ENCODE measurements around the gene NFXL1.

NFXL1 gene

DNA sequence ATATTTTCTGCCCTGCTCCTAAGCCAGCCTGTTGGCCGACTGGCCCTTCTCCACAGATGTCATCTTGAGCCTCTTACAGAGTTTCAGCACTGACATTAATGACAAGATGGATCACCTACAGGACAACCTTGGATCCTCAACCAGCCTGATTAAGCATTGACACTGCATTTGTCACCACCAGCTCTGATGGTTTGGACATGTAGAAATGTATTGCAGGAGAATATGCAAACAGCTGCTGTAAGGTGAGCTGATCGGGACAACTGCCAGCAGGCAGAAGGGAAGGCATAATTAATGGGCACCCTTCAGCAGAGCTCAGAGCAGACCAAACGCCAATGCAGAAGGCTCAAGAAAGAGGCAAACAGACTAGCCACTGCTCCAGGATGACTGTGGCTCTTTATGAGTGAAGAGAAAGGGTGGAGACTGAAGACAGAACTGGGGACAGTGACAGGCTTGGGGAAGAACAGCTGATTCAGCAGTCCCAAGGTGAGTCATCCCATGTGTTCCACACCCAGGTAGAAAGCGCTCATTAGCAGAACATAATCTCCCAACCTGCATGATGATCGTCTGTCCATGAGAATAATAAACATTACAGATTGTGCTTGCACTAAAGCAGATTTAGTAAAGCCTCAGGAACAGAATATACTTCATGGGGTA, 83.2 kb downstream of the NFXL1 start:
- no peak for DNase-seq (ENCODE audit: low read depth)

DNA sequence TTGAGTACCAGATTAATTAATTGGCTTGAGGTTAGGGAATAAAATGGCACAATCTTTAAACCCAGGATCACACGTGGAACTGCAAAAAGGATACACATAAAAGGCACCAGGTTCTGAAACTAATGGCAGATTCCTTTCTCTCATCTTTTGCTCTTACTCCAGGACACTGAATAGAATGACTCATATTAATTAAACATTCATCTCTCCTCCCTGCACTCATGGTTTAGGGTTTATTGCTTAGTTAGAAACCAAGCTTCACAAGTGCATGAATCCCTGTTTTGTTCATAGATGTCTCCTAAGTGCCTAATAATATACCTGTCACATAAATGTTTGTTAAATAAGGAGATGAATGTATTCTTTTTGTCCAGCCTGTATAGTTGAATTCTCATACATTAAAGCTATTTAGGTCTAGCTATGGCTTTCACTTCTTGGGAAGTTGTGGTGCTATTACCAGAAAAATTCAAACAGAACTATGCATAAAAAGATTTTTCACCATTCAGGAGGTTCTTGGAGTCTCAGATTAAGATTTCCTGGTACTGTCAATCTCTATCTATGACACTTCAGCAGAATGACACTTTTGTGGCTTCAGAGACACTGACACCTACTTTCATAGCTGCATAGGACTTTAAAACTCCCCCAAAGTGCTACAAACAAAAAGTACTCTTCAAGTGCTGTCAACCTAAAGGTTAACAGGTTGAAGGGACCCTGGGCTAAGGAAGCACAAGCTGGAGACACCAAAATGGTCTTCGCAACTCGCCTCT, 83.9 kb downstream of the NFXL1 start:
- DNase-seq (ENCODE audit: low read depth) = no peak

DNA sequence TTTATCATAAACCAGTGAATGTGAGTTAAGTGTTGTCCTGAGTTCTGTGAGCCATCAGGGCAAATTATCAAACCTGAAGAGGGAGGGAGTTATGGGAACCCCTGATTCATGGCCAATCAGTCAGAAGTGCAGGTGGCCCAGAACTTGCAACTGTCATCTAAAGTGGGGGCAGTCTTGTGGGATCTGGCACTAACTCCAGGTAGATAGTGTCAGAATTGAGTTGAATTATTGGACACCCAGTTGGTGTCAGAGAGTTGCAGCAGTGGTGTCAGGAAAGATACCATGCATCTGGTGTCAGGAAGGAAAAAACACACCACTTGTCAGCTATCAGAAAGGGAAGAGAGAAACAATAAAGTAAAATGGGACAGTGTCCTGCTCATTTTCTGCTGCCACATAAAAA, 84.9 kb downstream of the NFXL1 start:
- DNase-seq (ENCODE audit: low read depth) = no peak

DNA sequence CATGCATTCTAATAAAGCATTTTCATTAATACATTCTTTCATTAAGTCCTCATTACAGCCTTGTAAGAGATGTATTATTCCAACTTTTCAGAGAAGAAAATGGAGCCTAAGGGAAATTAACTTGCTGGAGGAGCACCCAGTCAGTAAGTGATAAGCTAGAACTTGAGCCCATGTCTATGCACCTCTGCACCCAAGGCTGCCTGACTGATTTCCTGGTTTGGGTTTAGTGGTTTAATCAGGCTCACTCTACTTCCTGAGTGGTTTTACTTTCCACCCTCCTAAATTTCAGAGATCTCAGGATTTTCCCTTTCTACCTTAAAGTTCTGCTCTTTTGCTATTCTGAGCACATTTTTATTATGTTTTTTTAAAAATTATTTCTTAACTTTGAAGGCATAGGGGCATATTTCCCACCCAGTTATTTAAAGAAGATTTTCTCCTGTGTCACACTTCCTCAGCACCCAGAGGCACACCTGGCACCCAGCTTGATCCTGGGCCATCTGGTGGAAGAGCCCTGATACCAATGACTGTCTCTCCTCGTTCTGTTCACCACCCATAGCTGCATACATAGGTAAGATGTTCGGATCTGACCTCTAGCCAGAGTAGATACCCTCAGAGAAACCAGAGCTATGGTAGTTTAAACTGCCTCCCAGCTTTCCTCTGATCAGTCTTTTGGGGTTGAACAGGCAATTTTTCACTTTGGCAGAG, 86.9 kb downstream of the NFXL1 start:
- DNase-seq (ENCODE audit: low read depth) = no peak

DNA sequence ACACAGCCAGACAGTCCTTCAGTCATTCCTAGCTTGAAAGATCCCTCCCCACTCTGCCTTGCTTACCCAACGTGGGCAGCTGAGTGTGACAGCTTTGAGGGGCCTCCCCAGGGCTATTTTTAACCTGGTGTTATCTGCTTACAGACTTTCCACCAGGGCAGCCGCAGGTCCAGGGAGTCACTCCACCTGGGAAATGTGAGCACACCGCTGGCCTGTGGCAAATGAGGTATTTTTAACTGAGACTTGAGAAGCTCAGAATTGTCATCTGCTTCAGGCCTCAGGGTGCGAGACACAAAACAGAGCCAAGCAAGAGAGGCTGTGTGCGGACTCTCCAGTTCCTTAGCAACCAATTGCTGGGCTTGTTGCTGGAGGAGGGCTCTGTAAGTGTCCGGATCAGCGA, 89.5 kb downstream of the NFXL1 start:
- no peak for DNase-seq (ENCODE audit: low read depth)

DNA sequence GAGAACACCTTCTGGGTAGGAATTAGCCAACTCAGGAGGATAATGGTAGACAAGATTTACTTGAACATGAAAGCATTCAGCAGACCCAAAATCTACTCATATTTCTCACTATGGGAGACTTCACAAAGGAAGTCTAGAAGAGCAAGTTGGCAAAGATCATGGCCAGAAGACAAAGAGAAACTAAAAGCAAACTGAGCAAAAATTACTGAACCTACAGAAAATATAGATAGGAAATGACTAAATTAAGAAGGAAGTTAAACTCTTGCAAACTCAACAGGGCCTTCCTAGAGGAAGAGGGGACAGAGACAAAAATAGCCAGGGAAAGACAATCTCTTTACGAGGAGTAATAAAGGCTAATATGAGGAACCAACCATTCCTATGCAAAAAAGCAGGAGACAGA, 95.2 kb downstream of the NFXL1 start:
- no peak for DNase-seq (ENCODE audit: low read depth)

DNA sequence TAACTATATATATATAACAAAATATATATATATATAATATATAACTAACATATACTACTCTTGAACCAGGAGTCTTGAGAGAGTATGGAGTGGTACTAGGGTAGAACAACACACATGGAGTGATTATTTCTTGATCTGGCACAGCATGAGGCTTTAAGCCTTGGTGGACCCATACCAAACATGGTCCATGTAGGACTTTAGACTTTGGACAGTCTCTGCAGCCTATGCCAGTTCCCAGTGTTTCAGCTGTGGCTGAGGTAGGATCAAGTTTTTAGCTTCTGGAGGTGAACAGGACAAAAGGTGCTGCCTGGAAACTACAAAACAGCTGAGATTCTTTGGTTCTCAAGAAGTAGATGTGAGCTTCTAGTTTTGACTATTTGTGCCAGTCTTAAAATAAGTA, 97.1 kb downstream of the NFXL1 start:
- DNase-seq (ENCODE audit: low read depth) = no peak

DNA sequence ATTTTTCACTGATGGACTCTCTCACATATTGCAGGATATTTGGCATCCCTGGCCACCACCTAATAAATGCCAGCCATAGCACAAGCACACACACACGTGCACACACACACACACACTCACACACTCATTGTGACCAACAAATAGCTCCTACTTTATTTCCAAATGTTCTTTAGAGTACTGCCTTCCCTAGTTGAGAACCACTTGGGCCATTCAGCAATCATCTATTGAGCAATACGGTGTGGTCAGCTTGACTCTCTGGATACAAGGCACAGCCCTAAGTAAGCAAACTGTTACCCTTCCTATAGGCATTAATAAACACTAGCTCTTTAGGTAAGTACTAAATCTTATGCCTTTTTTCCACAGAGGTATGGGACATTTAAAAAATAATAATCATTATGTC, 97.6 kb downstream of the NFXL1 start:
- peak; percentile 17 for DNase-seq (ENCODE audit: low read depth)

DNA sequence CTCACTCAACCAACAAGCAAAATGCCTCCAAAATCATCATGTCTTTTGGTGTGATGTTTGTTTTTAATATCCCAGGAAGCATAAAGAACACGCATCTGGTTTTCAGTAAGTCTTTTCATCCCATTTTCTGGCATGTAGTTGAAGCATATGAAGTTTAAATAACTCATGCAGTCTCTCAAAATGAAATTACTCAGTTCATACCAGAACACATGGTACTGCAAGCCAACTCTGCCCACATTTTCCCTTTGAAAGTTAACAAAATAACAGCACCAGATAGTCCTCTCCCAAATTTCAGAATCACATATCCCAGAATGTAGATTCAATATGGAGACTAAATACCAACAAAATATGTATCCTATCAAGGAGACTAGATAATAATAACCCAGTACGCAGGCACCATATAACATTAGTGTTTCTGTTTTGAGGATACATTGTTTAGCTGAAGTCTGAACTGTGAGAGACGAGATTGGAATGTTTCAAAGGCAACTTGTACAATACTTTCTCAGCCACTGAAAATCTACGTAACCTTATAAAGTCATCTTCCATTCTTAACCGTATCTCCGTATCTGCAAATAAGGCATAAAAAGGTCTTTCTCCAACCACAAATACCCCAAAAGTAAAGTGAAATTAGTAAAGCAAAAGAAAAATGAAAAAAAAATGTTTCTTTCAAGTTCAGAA, 99.6 kb downstream of the NFXL1 start:
- DNase-seq (ENCODE audit: low read depth) = peak; percentile 15

DNA sequence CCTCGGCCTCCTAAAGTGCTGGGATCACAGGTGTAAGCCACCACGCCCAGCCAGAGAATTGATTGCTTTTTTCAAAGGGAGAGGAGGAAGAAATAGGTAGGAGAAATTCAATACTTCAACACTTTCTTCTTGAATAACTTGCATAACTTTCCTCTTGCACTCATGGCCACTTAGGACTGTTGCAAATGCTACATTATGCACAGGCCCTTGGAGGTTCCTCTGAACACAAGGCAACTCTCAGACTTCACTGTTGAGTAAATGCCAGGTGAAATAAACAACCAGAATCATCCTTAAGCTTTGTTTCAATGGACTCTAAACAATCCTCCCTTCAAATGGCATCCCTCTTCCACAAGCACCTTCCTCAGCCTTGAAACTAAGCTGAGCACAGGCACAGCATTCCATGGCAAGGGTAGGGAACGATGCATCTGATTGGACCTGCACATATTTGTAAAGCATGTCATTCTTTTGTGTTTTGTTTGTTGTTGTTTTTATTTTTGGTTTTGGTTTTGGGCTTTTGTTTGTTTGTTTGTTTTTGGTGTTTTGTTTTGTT, 104.7 kb downstream of the NFXL1 start:
- no peak for DNase-seq (ENCODE audit: low read depth)

DNA sequence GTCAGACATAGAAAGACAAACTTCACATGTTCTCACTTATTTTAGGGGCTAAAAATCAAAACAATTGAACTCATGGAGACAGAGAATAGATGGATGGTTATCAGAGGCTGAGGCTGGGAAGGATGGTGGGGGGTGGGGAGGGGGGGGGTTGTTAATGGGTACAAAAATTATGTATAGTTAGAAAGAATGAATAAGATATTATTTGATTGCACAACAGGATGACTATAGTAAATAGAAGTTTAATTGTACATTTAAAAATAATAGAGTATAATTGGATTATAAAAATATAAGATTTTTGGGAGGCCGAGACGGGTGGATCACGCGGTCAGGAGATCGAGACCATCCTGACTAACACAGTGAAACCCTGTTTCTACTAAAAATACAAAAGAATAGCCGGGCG, 109.8 kb downstream of the NFXL1 start:
- no peak for DNase-seq (ENCODE audit: low read depth)

DNA sequence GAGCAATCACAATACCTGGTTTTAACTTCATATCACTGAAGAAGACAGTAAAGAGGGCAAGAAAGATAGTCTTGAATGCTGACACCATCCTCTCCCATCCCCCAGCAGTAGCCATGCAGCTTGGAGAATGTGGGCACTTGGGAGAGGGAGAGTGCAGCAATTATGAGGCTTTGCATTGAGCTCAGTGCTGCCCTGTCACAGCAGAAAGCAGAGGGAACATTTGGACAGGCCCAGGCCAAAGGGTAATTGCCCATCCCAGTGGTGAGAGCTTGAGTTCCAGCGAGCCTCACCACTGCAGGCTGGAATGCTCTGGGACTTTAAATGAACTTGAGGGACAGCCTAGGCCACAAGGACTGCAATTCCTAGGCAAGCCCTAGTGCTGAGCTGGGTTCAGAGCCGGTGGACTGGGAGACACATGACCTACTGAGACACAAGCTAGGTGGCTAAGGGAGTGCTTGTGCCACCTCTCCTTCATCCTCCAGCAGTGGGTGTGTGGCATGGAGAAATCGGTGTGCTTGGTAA, 112.8 kb downstream of the NFXL1 start:
- no peak for DNase-seq (ENCODE audit: low read depth)

DNA sequence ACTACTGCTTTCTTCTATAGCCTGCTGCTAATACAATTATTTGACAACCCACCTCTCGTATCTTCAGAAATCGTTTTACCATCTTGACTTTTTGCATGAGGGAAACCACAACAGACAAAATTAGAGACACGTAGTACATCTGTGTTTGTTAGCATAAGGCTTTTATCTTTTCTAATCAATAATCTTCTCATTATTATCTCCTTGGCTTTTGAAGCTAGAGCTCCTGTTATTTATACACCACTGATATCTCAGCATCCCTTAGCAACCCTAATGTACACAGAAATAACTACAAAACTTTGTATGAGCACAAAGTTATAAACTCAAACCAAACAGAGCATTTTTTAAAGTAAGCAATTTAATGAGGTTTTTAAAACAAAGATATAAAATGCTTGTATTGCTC, 116.2 kb downstream of the NFXL1 start:
- no peak for DNase-seq (ENCODE audit: low read depth)
